GM18499 (cell line): ENCODE measurements around the gene P4HTM.

Experiments used
- ATAC-seq: cut with Tn5 transposase; IDR thresholded peaks from one replicate; pipeline ENCODE4 v1.9.1; 2021; ENCODE audit warnings: moderate number of reproducible peaks; ENCODE audit not compliant: insufficient read depth, unreplicated experiment

P4HTM gene

GRCh38 chr3:48989796-48990635 lies at the start of gene P4HTM:
Gene P4HTM, plus strand, starts transcription at chr3:48990241. Its CDS starts 16 bp downstream, at chr3:48990257.
- ATAC-seq: no peak

- ATAC-seq: no peak
Measured at GRCh38 chr3:48945432-48945831, 44.6 kb upstream of the P4HTM start.

- no peak for ATAC-seq
Measured at GRCh38 chr3:48945891-48946549, 44.0 kb upstream of the P4HTM start.

GRCh38 chr3:48949376-48949717 lies 40.7 kb upstream of the P4HTM start:
- no peak for ATAC-seq

DNA sequence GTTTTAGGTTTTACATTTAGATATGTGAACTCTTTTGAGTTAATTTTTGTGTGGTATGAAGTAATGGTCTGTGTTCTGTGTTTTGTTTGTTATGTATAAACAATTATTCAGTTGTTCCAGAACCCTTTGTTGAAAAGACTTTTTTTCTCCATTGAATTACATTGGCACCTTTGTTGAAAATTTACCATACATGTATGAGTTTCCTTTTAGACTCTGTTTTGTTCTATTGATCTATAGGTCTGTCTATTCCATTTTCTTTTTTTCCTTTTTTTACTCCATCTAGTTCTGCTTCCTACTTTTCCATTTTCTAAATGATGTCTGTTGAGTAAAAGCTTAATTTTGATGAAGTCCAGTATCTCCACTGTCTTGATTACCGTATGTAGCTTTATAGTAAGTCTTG lies 40.0 kb upstream of the P4HTM start:
- ATAC-seq: no peak

GRCh38 chr3:48951764-48952163 lies 38.3 kb upstream of the P4HTM start:
- no peak for ATAC-seq

DNA sequence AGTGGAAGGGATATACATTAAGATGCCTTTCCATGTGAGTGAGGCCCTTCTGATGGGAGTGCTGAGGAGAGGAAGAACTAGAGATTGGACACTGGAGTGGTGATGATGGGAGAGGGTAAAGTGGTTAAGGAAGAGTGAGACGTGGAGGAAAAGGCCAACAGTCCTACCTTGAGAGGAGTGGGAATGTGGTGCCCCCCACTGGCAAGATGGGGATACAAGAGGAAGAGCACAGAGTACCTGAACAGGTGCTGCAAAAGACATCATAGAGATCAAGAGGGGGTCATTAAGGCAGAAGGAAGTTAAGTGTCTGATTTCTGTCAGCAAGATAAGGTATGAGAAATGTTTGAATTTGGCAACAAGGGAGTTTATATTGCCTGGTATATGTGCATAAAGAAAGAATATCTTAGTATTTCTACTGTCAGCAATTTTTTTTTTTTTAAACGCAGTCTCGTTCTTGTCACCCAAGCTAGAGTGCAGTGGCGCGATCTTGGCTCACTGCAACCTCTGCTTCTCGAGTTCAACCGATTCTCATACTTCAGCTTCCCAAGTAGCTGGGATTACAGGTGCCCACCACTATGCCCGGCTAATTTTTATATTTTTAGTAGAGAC lies 37.4 kb upstream of the P4HTM start:
- ATAC-seq: no peak

DNA sequence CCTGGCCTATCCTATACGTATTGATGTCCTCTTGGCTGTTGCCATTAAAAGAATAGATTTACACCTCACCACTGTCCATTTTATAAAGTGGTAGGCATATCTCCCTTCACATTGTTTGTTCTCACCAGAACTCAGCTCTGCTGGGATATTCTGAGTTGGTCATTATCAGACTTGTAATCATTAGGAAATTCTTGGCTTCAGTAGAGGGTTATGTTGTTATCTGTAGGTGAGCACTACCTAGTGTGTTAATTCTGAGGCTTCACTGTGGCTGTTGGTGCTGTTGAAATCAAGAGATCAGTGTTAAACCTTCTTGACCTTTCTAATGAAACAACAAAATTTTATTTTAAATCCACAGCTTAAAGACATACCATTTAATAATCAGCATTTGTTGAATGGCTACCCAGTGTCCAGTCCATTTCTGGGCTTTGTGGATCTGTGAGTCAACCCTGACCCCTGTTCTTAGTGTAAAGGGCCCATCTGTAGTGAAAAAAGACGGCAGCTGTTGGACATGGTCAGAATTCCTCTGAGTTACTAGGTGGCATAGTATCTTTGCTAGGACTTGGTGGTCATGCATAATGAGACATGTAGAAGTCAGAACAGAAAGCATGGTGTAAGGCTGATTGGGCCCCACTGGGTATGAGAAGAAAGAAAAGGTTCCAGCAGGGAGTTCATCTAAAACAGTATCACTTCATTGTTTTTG lies 32.9 kb upstream of the P4HTM start:
- no peak for ATAC-seq

DNA sequence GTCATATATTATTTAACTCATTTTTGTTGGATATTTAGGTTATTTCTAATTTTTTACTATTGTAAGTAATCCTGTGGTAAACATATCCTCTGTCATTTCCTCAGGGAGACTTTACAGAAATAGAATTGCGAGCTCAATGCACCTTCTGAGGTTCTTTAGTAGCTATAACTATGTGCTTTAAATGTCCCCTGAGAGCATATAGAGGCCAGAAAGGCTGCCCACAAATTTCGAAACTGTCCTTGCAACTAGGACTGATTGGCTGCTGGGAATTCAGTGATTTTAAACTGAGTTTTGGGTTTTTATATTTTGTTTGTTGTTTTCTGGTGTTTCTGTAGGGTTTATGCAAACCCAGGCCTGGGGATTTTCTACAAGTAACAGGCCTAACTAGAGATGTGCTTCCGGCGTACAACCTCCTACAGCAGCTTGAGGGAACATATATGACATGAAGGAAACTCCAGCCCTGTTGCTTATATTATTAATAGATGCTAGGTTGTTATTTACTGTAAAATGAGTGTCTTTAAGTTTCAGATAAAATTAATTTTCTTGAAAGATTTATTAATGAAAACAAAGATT lies 29.1 kb upstream of the P4HTM start:
- no peak for ATAC-seq

DNA sequence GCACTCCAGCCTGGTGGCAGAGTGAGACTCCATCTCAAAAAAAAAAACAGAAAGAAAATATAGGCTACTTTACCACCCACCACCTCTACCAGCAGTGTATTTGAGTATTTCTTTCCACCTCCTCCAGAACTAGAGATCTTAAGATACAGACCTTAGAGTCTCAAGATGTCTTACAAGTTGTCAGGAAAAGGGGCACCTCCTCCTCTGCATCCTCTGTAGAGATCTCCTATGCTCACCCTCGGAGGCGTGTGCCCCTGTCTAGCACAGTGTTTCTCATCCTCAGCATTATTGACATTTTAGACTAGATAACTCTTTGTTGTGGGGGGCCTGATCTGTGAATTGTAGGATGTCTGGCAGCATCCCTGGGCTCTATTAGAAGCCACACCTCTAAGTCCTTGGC lies 27.7 kb upstream of the P4HTM start:
- no peak for ATAC-seq

- no peak for ATAC-seq
Measured at GRCh38 chr3:48962939-48963338, 27.1 kb upstream of the P4HTM start.

GRCh38 chr3:48963591-48963990 lies 26.4 kb upstream of the P4HTM start:
- ATAC-seq: no peak

DNA sequence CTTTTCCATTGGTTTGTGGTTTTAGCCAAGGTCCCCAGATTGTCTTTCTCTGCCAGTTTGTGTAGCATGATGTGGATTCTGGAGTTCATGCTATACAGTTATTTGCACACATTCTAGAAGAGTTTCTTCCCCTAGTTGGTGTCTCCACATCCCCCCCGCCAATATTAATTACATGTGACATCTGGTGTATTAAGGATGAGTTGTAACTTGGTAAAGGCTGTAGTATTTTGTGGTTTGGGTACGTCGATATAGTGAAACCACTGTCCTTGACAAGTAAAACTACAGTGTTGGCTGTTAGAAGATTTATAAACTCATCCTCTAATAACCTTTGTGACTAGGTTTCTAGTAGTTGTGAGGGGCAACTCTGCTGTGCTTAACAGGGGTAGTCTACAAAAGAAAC lies 23.7 kb upstream of the P4HTM start:
- no peak for ATAC-seq

DNA sequence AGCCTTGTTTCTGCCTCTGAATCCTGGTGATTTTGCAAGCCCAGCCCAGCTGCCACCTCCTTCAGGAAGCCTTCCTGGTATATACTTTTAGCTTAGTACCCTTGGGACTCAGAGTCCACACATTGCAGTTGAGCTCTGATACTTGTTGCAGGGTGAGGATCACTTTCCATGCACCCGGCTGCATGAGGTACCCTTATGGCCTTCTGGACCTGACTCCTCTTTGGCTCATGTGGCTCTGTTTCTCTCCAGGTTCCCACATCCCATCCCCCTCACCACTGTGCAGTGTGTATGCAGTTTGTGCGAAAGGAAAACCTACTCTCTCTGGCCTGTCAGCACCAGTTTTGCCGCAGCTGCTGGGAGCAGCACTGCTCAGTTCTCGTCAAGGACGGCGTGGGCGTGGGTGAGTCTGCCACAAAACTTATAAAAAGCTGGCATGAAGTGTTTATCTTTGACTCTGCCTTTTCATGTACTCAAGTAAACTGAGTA lies 23.1 kb upstream of the P4HTM start:
- ATAC-seq: no peak

GRCh38 chr3:48970586-48970985 lies 19.5 kb upstream of the P4HTM start:
- no peak for ATAC-seq

DNA sequence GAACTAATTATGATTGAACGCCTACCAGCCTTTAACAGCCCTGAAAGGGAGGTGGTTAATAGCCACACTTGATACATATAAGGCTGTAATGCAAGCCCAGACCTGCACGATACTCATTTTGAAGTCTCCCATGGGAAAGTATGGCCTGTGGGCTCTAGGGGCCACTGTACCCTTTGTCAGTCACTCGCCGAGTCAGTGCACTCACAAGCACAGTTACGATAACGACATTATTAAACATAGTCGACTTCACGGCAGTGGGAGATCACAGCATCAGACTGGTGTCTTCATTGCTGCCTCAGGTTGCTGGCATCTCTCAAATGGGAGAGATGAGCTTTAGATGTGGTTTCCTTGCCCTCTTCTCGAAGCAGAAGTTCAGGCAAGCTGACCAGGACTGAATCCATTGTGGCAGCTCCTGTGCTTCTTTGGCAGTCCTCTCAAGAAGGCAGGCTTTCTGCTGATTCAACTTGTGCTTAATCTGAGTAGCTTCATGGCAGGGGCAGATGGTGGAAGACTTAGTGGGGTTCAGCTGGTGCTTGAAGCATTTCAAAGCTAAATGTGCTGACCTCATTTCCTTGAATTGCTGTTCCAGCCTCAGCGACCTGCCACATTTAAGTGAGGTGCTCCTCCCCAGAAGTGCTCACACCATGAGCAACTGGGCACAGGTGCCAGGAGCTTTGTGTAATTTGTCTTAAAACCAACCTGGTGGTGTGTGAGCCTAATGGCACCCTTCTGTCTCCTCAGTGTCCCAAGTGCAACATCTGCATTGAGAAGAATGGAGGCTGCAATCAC lies 15.8 kb upstream of the P4HTM start:
- ATAC-seq: no peak

DNA sequence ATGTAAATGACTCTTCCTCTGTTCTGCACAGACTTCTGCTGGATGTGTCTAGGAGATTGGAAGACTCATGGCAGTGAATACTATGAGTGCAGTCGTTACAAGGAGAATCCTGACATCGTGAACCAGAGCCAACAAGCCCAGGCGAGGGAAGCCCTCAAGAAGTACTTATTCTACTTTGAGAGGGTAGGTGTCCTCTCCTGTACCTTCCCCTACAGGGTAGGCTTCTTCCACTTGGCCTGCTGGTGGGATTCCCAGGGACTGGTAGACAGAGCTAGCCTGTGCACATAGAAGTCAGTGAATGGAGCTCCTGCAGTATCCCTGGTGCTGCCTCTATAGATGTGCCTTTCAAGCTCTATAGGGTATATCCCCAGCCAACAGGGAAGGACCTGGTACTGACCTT lies 10.6 kb upstream of the P4HTM start:
- no peak for ATAC-seq

DNA sequence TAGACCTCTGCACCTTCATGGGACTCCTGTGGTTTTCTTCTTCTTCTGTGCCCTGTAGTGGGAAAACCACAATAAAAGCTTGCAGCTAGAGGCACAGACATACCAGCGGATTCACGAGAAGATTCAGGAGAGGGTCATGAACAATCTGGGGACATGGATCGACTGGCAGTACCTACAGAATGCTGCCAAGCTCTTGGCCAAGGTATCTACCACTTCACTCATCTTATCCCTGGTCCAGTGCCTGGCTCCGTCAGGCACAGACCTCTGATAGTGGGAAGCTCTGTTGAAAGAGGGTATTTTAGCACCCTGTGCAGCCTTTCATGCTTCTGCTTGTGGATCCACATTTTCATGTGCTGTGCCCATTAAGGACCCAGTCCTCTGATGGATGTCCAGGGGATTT lies 9.7 kb upstream of the P4HTM start:
- ATAC-seq: no peak

DNA sequence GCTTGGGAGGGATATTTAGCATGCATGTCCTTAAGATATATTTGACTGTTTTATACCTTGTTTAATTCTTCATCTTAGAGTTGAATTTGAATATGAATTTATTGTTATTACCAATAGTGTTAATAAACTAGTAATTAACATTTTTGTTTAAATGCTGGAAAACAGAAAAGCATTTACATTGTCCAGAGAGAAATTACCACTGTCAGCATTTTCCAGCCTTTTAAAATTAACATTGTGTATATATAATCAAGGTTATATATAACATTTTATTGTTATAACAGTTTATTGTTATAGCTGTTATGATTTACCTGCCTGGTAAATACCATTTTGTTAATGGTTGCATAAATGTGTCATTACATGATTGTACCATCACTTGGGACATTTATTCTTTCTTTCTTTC lies 8.0 kb upstream of the P4HTM start:
- no peak for ATAC-seq

DNA sequence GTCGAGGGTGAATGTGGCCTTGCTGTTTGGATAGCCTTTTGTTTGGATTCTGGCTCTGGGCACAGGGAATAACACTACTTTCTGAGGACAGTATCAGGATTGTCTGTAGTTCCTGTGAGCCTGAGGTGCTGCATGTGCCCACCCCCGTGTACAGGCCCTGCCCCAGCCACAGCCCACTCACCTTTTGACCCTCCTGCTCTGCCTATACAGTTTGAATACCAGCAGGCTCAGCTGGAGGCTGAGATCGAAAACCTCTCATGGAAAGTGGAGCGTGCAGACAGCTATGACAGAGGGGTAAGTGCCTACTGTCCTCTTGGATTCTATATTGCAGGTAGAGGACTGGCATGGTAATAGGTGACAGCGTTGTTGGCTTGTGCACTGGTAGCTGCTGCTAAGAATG lies 7.4 kb upstream of the P4HTM start:
- no peak for ATAC-seq
